BLaER1 treated with 17β-estradiol and CSF1 and Interleukin-3, amounts not matched to agents 10 nM and 100 nM (cell line): Measurements from ENCODE around the gene POU2F3.

Experiments
- H3K27ac ChIP-seq, 11 experiments: shearing (Covaris generic); formaldehyde crosslinking; 2 replicates each; pipeline ENCODE4 v1.8.1; 2022
- H3K27me3 ChIP-seq, 11 experiments: shearing (Covaris generic); formaldehyde crosslinking; 2 replicates each; pipeline ENCODE4 v1.8.1; 2022
- H3K36me3 ChIP-seq, 11 experiments: shearing (Covaris generic); formaldehyde crosslinking; 2 replicates each; pipeline ENCODE4 v1.8.1; 2022
- H3K4me1 ChIP-seq, 10 experiments: shearing (Covaris generic); formaldehyde crosslinking; 2 replicates each; pipeline ENCODE4 v1.8.1; 2022
- H3K4me2 ChIP-seq, 11 experiments: shearing (Covaris generic); formaldehyde crosslinking; 2 replicates each; pipeline ENCODE4 v1.8.1; 2022
- H3K4me3 ChIP-seq, 10 experiments: shearing (Covaris generic); formaldehyde crosslinking; 2 replicates each; pipeline ENCODE4 v1.8.1; 2022
- H3K9ac ChIP-seq, 11 experiments: shearing (Covaris generic); formaldehyde crosslinking; 2 replicates each; pipeline ENCODE4 v1.8.1; 2022
- H3K9me3 ChIP-seq, 11 experiments: shearing (Covaris generic); formaldehyde crosslinking; replicated peaks in 1 of 11; 2 replicates each; pipeline ENCODE4 v1.8.1; 2022
- H4K20me1 ChIP-seq, 11 experiments: shearing (Covaris generic); formaldehyde crosslinking; 2 replicates each; pipeline ENCODE4 v1.8.1; 2022
- Cebpa-rat ChIP-seq, 11 experiments: shearing (Covaris generic); IDR thresholded peaks; 2 replicates each; pipeline ENCODE4 v1.8.1; 2022

Gene POU2F3

GRCh38 chr11:120208777-120209176 lies 31.2 kb upstream of the POU2F3 start:
- H3K27me3 ChIP-seq: no peaks in the 10 kb centered on the region; a peak in 1 of 22 replicates
- H3K4me1 ChIP-seq: peaks cover 28 to 75% (median 51%) of the 10 kb centered on the region in 10 experiments
- no peak overlapping the region for H3K4me3 ChIP-seq

GRCh38 chr11:120209746-120210625 lies 30.0 kb upstream of the POU2F3 start:
- no peaks in the 10 kb centered on the region; a peak in 1 of 22 replicates for H3K27me3 ChIP-seq
- peaks cover 28 to 68% (median 51%) of the 10 kb centered on the region in 10 experiments for H3K4me1 ChIP-seq
- peak overlapping the region; percentile 63 to 91 (median 85); a peak in 21 of 22 replicates for H3K9ac ChIP-seq
- H4K20me1 ChIP-seq: peaks cover 0 to 34% (median 19%) of the 10 kb centered on the region in 11 experiments; a peak in 13 of 22 replicates
- peak overlapping the region; percentile 74 to 94 (median 87) for H3K4me3 ChIP-seq
- H3K27ac ChIP-seq: peak overlapping the region in 10 of 11 experiments; percentile 69 to 87 (median 84); a peak in 20 of 22 replicates
- TF ChIP-seq Cebpa-rat (IDR thresholded peaks at IDR 0.05): no peak
- H3K4me2 ChIP-seq: peak overlapping the region; percentile 90 to 99 (median 97)
- no peaks in the 10 kb centered on the region for H3K9me3 ChIP-seq
- peaks cover 0 to 12% (median 6%) of the 10 kb centered on the region in 11 experiments; a peak in 13 of 22 replicates for H3K36me3 ChIP-seq

More at GRCh38 chr11:120208777-120209176, 31.2 kb upstream of the POU2F3 start:
- Histone ChIP-seq H3K4me2 (peak overlapping the region in 9 of 11 experiments; percentile 94 to 99 (median 97); a peak in 16 of 22 replicates), H3K36me3 (0 out of 22 replicates have a peak, but pooled peaks cover 0 to under 1% (median 0%) of the 10 kb centered on the region in 11 experiments), H3K9me3 (no peaks in the 10 kb centered on the region), H3K27ac (peak overlapping the region in 5 of 11 experiments; percentile 25 to 86 (median 83); a peak in 8 of 22 replicates), H4K20me1 (peaks cover 0 to 23% (median 14%) of the 10 kb centered on the region in 11 experiments; a peak in 13 of 22 replicates), H3K9ac (peak overlapping the region in 2 of 11 experiments; percentile 12 to 44; a peak in 3 of 22 replicates)
- no peak for TF ChIP-seq Cebpa-rat (IDR thresholded peaks at IDR 0.05)

DNA sequence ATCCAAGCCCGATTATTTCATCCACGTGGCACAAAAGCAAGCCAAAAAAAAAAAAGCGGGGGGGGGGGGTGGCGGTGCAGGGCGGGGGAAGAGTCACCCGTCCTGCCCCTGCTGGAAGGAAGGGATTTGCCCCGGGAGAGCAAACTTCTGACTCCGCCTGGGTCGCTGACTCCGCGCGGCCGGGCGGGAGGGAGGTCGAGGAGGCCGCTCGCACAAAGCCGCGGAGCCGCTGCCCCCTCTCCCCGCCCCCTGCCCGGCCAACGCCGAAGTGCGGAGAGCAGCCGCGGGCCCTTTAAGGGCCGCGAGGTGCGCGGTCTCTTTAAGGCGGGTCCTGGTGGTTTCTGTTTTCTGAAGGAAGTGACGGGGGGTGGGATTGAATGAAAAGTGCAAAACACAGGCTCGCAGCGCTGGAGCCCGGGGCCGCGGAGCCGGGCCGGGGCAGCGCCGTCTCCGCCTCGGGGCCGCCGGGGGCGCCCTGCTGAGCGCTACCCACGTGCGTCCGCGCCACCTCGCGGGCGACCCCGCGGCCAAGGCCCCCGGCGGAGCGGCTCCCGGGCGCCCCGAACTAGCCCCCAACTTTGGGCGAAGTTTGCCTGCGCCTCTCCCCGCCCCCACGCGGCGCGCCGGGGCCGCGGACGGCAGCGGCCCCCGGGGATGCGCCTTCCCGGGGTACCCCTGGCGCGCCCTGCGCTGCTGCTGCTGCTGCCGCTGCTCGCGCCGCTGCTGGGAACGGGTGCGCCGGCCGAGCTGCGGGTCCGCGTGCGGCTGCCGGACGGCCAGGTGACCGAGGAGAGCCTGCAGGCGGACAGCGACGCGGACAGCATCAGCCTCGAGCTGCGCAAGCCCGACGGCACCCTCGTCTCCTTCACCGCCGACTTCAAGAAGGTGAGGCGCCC lies 29.1 kb upstream of the POU2F3 start, which contains the start of gene OAF:
TSS of gene OAF (plus strand) at position 407 of the 896 bp plus-strand sequence. CDS start at position 655, 248 bp downstream.
- Histone ChIP-seq H3K27me3 (no peaks in the 10 kb centered on the region; a peak in 1 of 22 replicates), H4K20me1 (peaks cover 0 to 36% (median 19%) of the 10 kb centered on the region in 11 experiments; a peak in 13 of 22 replicates), H3K27ac (peak within 1 kb of the TSS in 10 of 11 experiments; percentile 69 to 87 (median 84); a peak in 21 of 22 replicates), H3K36me3 (peaks cover 0 to 20% (median 6%) of the 10 kb centered on the region in 11 experiments; a peak in 13 of 22 replicates), H3K4me2 (peak within 1 kb of the TSS; percentile 90 to 99 (median 97)), H3K9me3 (no peaks in the 10 kb centered on the region), H3K4me3 (peak within 1 kb of the TSS; percentile 74 to 94 (median 87)), H3K4me1 (peaks cover 28 to 60% (median 47%) of the 10 kb centered on the region in 10 experiments), H3K9ac (peak within 1 kb of the TSS; percentile 72 to 91 (median 85))
- no peak for TF ChIP-seq Cebpa-rat (IDR thresholded peaks at IDR 0.05)

DNA sequence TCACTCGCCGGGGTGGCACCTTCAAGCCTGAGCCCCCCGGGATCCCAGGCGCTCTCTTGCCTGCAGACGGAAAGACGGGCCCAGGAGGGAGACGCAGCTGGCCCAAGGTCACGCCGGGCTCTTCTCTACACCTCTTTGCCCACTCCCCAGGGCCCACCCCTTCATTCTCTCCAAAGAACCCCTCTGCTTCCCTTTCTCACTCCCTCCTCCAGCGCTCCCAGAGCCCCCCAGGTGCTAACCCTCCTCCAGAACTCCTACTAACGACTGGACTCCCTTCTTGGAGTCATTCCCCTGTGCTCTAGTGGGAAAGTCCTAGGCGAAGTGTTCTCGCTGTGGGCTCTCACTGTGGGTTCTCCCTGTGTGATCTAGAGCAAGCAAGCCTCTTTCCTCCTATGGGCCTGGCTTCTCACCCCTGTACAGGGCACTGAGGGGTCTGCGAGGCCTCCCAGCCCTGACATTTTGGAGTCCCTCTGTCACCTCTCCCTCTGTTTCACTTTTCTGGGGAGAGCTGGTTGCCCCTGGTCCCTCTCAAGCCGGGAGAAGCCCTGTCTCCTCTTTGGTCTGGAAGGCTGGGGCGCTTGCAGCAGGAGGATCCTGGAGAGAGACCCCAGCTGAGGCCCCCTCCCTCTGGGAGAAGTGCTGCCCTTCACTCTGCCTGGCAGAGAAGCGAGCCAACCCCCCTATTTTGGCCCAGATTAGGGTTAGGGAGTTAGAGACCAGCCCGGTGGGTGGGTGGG lies 28.2 kb upstream of the POU2F3 start:
- H3K27ac ChIP-seq: peak overlapping the region in 10 of 11 experiments; percentile 69 to 87 (median 84); a peak in 20 of 22 replicates

GRCh38 chr11:120212259-120212878 lies 27.6 kb upstream of the POU2F3 start:
- peak overlapping the region in 9 of 10 experiments; percentile 23 to 94 (median 84); a peak in 16 of 20 replicates for H3K4me3 ChIP-seq
- no peak for TF ChIP-seq Cebpa-rat (IDR thresholded peaks at IDR 0.05)
- H4K20me1 ChIP-seq: peaks cover 0 to 49% (median 19%) of the 10 kb centered on the region in 11 experiments; a peak in 13 of 22 replicates
- H3K4me2 ChIP-seq: peak overlapping the region; percentile 90 to 99 (median 96)
- H3K9me3 ChIP-seq: no peaks in the 10 kb centered on the region
- H3K27me3 ChIP-seq: no peaks in the 10 kb centered on the region; a peak in 1 of 22 replicates
- peak overlapping the region in 10 of 11 experiments; percentile 43 to 88 (median 58); a peak in 16 of 22 replicates for H3K9ac ChIP-seq
- H3K36me3 ChIP-seq: peaks cover 0 to 33% (median 6%) of the 10 kb centered on the region in 11 experiments; a peak in 13 of 22 replicates
- peaks cover 28 to 55% (median 43%) of the 10 kb centered on the region in 10 experiments for H3K4me1 ChIP-seq
- H3K27ac ChIP-seq: peak overlapping the region in 2 of 11 experiments; percentile 10 to 13; a peak in 1 of 22 replicates

More for the DNA sequence above, 28.2 kb upstream of the POU2F3 start:
- Histone ChIP-seq H3K4me2 (peak overlapping the region; percentile 90 to 99 (median 96)), H3K36me3 (peaks cover 0 to 28% (median 6%) of the 10 kb centered on the region in 11 experiments; a peak in 13 of 22 replicates), H3K9ac (peak overlapping the region; percentile 72 to 91 (median 85)), H3K9me3 (no peaks in the 10 kb centered on the region), H4K20me1 (peaks cover 0 to 44% (median 19%) of the 10 kb centered on the region in 11 experiments; a peak in 13 of 22 replicates), H3K4me3 (peak overlapping the region; percentile 74 to 94 (median 87)), H3K27me3 (no peaks in the 10 kb centered on the region; a peak in 1 of 22 replicates), H3K4me1 (peaks cover 28 to 55% (median 46%) of the 10 kb centered on the region in 10 experiments)
- TF ChIP-seq Cebpa-rat (IDR thresholded peaks at IDR 0.05): no peak

DNA sequence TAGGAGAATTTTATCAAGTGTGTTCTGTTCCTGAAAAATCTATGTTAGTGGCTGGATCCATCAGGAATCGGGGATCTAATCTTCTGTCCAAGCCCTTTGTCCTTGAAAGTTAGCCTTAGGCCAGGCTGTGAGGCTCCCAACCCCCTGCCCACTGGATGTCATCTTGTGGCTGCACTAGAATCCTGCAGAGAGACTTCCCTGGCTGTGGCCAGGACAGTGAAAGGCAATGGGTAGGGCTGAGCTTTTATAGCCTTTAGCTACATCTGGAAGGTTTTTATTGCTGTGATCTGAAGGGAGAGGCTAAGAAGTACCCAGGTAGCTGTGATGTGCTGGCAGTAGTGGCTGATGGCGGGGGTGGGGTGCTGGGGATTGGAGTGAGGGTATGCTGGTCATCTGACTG lies 27.0 kb upstream of the POU2F3 start:
- H3K27me3 ChIP-seq: no peaks in the 10 kb centered on the region; a peak in 1 of 22 replicates
- peak overlapping the region in 7 of 10 experiments; percentile 44 to 94 (median 87); a peak in 9 of 20 replicates for H3K4me3 ChIP-seq
- peak overlapping the region; percentile 90 to 99 (median 96) for H3K4me2 ChIP-seq
- peak overlapping the region in 7 of 11 experiments; percentile 20 to 88 (median 59); a peak in 8 of 22 replicates for H3K9ac ChIP-seq
- H3K9me3 ChIP-seq: no peaks in the 10 kb centered on the region
- peaks cover 0 to 38% (median 6%) of the 10 kb centered on the region in 11 experiments; a peak in 13 of 22 replicates for H3K36me3 ChIP-seq
- no peak overlapping the region for H3K27ac ChIP-seq
- H4K20me1 ChIP-seq: peaks cover 0 to 54% (median 23%) of the 10 kb centered on the region in 11 experiments; a peak in 13 of 22 replicates
- H3K4me1 ChIP-seq: peaks cover 28 to 49% (median 40%) of the 10 kb centered on the region in 10 experiments
- no peak for TF ChIP-seq Cebpa-rat (IDR thresholded peaks at IDR 0.05)

DNA sequence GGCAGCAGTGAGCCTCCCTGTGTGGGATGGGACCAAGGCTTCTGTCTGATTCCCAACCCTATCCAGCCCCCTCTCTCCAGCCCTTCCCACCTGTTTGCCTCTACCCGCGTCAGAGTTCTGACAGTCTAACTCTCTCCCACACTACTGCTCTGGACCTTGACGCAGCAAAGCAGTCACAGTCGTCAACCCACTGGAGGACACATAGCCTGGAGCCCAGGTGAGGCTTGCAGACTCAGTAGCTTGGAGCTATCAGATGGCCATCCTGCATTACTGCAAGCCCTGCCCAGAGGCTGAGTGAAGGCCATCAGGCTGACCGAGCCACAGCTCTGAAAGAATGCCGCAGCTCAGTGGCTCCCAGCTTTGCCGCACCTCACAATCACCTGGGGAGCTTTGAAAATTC lies 25.4 kb upstream of the POU2F3 start:
- H3K27me3 ChIP-seq: no peaks in the 10 kb centered on the region
- no peak overlapping the region for H3K9ac ChIP-seq
- H3K36me3 ChIP-seq: peaks cover 0 to 46% (median 6%) of the 10 kb centered on the region in 11 experiments; a peak in 13 of 22 replicates
- no peak overlapping the region for H3K27ac ChIP-seq
- no peak overlapping the region for H3K4me3 ChIP-seq
- H4K20me1 ChIP-seq: peaks cover 0 to 71% (median 29%) of the 10 kb centered on the region in 11 experiments; a peak in 13 of 22 replicates
- peaks cover 24 to 45% (median 31%) of the 10 kb centered on the region in 10 experiments for H3K4me1 ChIP-seq
- TF ChIP-seq Cebpa-rat (IDR thresholded peaks at IDR 0.05): no peak
- no peak overlapping the region for H3K4me2 ChIP-seq
- H3K9me3 ChIP-seq: no peaks in the 10 kb centered on the region
